ENCODE data around the gene COL21A1.

COL21A1 gene

GRCh38 chr6:56245903-56246351 lies 1.5 kb downstream of the COL21A1 start:
- no peak for DNase-seq (ENCODE audit: low read depth)

- DNase-seq (ENCODE audit: low read depth), result no peak
Measured at GRCh38 chr6:56244528-56245253, 2.7 kb downstream of the COL21A1 start.

- DNase-seq (ENCODE audit: low read depth), result no peak
Measured at GRCh38 chr6:56244089-56244488, 3.3 kb downstream of the COL21A1 start.

- DNase-seq (ENCODE audit: low read depth), result no peak
Measured at GRCh38 chr6:56243518-56244070, 3.8 kb downstream of the COL21A1 start.

- no peak for DNase-seq (ENCODE audit: low read depth)
Measured at GRCh38 chr6:56242346-56242745, 5.0 kb downstream of the COL21A1 start.

- DNase-seq (ENCODE audit: low read depth), result no peak
Measured at GRCh38 chr6:56241124-56241802, 6.1 kb downstream of the COL21A1 start.

- no peak for DNase-seq (ENCODE audit: low read depth)
Measured at GRCh38 chr6:56238352-56238751, 9.0 kb downstream of the COL21A1 start.

- no peak for DNase-seq (ENCODE audit: low read depth)
Measured at GRCh38 chr6:56235245-56235644, 12.1 kb downstream of the COL21A1 start.

GRCh38 chr6:56232436-56232835 lies 14.9 kb downstream of the COL21A1 start:
- DNase-seq (ENCODE audit: low read depth), result no peak

GRCh38 chr6:56231827-56232226 lies 15.6 kb downstream of the COL21A1 start:
- DNase-seq (ENCODE audit: low read depth), result no peak

- DNase-seq (ENCODE audit: low read depth), result no peak
Measured at GRCh38 chr6:56230976-56231566, 16.3 kb downstream of the COL21A1 start.

GRCh38 chr6:56227071-56227879 lies 20.1 kb downstream of the COL21A1 start:
- DNase-seq (ENCODE audit: low read depth), result no peak

GRCh38 chr6:56223995-56224394 lies 23.4 kb downstream of the COL21A1 start:
- no peak for DNase-seq (ENCODE audit: low read depth)

- no peak for DNase-seq (ENCODE audit: low read depth)
Measured at GRCh38 chr6:56222499-56222898, 24.9 kb downstream of the COL21A1 start.

GRCh38 chr6:56220078-56220477 lies 27.3 kb downstream of the COL21A1 start:
- no peak for DNase-seq (ENCODE audit: low read depth)

GRCh38 chr6:56214703-56215101 lies 32.7 kb downstream of the COL21A1 start:
- DNase-seq (ENCODE audit: low read depth), result no peak

GRCh38 chr6:56214041-56214702 lies 33.2 kb downstream of the COL21A1 start:
- DNase-seq (ENCODE audit: low read depth), result no peak

- DNase-seq (ENCODE audit: low read depth), result no peak
Measured at GRCh38 chr6:56211724-56212123, 35.7 kb downstream of the COL21A1 start.

- no peak for DNase-seq (ENCODE audit: low read depth)
Measured at GRCh38 chr6:56204134-56204533, 43.2 kb downstream of the COL21A1 start.

GRCh38 chr6:56199956-56200355 lies 47.4 kb downstream of the COL21A1 start:
- no peak for DNase-seq (ENCODE audit: low read depth)

- DNase-seq (ENCODE audit: low read depth), result no peak
Measured at GRCh38 chr6:56193846-56194245, 53.5 kb downstream of the COL21A1 start.

- DNase-seq (ENCODE audit: low read depth), result no peak
Measured at GRCh38 chr6:56188429-56188828, 59.0 kb downstream of the COL21A1 start.

All from activated T-helper 1 cell treated with Interleukin-2 at 50 U/mL for 16 hours (primary cell).